Astrocyte of the spinal cord (primary cell): ENCODE measurements around the gene RIF1.

Source experiments
- DNase-seq: peaks from one replicate; pipeline ENCODE4 v3.0.0; 2011; ENCODE audit warnings: low read depth, low spot score
- H3K4me3 ChIP-seq: 2 replicates; pipeline ENCODE4 v1.5.1; 2011; ENCODE audit warnings: low read depth, mild to moderate bottlenecking, low read length, moderate library complexity
- CTCF ChIP-seq: IDR thresholded peaks from 2 replicates; pipeline ENCODE4 v1.5.1; 2012; ENCODE audit warnings: low read depth, mild to moderate bottlenecking, low read length, inconsistent platforms
- in situ Hi-C: cut with HindIII; loops from 2 replicates; pipeline ENCODE4 v1.10.0; 2017; ENCODE audit warnings: low sequenced_read_pairs

Gene RIF1

GRCh38 chr2:151439127-151439526 is 29.4 kb downstream of the RIF1 start:
- no peak for TF ChIP-seq CTCF
- in situ Hi-C loops, result no loop called here
- DNase-seq, result no peak
- no peak overlapping the region for H3K4me3 ChIP-seq

- in situ Hi-C loops, result no loop called here
- H3K4me3 ChIP-seq, result no peak overlapping the region
- no peak for TF ChIP-seq CTCF
- no peak for DNase-seq
Measured at GRCh38 chr2:151459358-151459757, 49.7 kb downstream of the RIF1 start.

- no peak for DNase-seq
- H3K4me3 ChIP-seq, result no peak overlapping the region
- in situ Hi-C loops, result no loop called here
- no peak for TF ChIP-seq CTCF
Measured at GRCh38 chr2:151465771-151466170, 56.1 kb downstream of the RIF1 start.

- in situ Hi-C loops, result no loop called here
- no peak for TF ChIP-seq CTCF
- H3K4me3 ChIP-seq, result no peak overlapping the region
- DNase-seq, result no peak
Measured at GRCh38 chr2:151470556-151470955, 60.9 kb downstream of the RIF1 start.

- no peak for TF ChIP-seq CTCF
- in situ Hi-C loops, result no loop called here
- H3K4me3 ChIP-seq, result no peak overlapping the region
- DNase-seq, result no peak
Measured at GRCh38 chr2:151472966-151473365, 63.3 kb downstream of the RIF1 start.

- in situ Hi-C loops, result no loop called here
Measured at GRCh38 chr2:151475071-151475470, 65.4 kb downstream of the RIF1 start.

More at GRCh38 chr2:151475071-151475470, 65.4 kb downstream of the RIF1 start:
- no peak for TF ChIP-seq CTCF
- DNase-seq, result no peak
- H3K4me3 ChIP-seq, result no peak overlapping the region
